ENCODE measurements around the gene KDSR.

KDSR gene

GRCh38 chr18:63286926-63287325 lies 80.1 kb downstream of the KDSR start:
- TF ChIP-seq TAF1 (IDR thresholded peaks at IDR 0.05; ENCODE audit: borderline replicate concordance, insufficient read depth, low read length) (no peak), POLR2AphosphoS5 (IDR thresholded peaks at IDR 0.05; ENCODE audit: low read depth, low read length) (no peak), SIN3A (IDR thresholded peaks at IDR 0.05; ENCODE audit: borderline replicate concordance, insufficient read depth, low read length) (no peak), REST (IDR thresholded peaks at IDR 0.05; ENCODE audit: insufficient read depth in 1 of 2, low read depth in 2 of 2, low read length in 2 of 2) (no peak), FOXP2 (optimal IDR thresholded peaks at IDR 0.05; ENCODE audit: borderline replicate concordance, extremely low read depth, extremely low read length, insufficient read depth) (no peak)

GRCh38 chr18:63284827-63285733 lies 81.9 kb downstream of the KDSR start:
- TF ChIP-seq REST (IDR thresholded peaks at IDR 0.05; ENCODE audit: insufficient read depth in 1 of 2, low read depth in 2 of 2, low read length in 2 of 2) (no peak), FOXP2 (optimal IDR thresholded peaks at IDR 0.05; ENCODE audit: borderline replicate concordance, extremely low read depth, extremely low read length, insufficient read depth) (no peak), TAF1 (IDR thresholded peaks at IDR 0.05; ENCODE audit: borderline replicate concordance, insufficient read depth, low read length) (no peak), POLR2AphosphoS5 (IDR thresholded peaks at IDR 0.05; ENCODE audit: low read depth, low read length) (no peak), SIN3A (IDR thresholded peaks at IDR 0.05; ENCODE audit: borderline replicate concordance, insufficient read depth, low read length) (no peak)

GRCh38 chr18:63284173-63284799 lies 82.7 kb downstream of the KDSR start:
- TF ChIP-seq FOXP2 (optimal IDR thresholded peaks at IDR 0.05; ENCODE audit: borderline replicate concordance, extremely low read depth, extremely low read length, insufficient read depth) (no peak), TAF1 (IDR thresholded peaks at IDR 0.05; ENCODE audit: borderline replicate concordance, insufficient read depth, low read length) (no peak), SIN3A (IDR thresholded peaks at IDR 0.05; ENCODE audit: borderline replicate concordance, insufficient read depth, low read length) (no peak), POLR2AphosphoS5 (IDR thresholded peaks at IDR 0.05; ENCODE audit: low read depth, low read length) (no peak), REST (IDR thresholded peaks at IDR 0.05; ENCODE audit: insufficient read depth in 1 of 2, low read depth in 2 of 2, low read length in 2 of 2) (no peak)

GRCh38 chr18:63283305-63284094 lies 83.5 kb downstream of the KDSR start:
- no peak for TF ChIP-seq TAF1 (IDR thresholded peaks at IDR 0.05; ENCODE audit: borderline replicate concordance, insufficient read depth, low read length)
- no peak for TF ChIP-seq SIN3A (IDR thresholded peaks at IDR 0.05; ENCODE audit: borderline replicate concordance, insufficient read depth, low read length)
- no peak for TF ChIP-seq REST (IDR thresholded peaks at IDR 0.05; ENCODE audit: insufficient read depth in 1 of 2, low read depth in 2 of 2, low read length in 2 of 2)
- TF ChIP-seq POLR2AphosphoS5 (IDR thresholded peaks at IDR 0.05; ENCODE audit: low read depth, low read length), result no peak
- no peak for TF ChIP-seq FOXP2 (optimal IDR thresholded peaks at IDR 0.05; ENCODE audit: borderline replicate concordance, extremely low read depth, extremely low read length, insufficient read depth)

All from PFSK-1 (cell line).